OCI-LY7 (cell line): ENCODE results near the gene RASGRP2. TPM values are rescaled to one million over a fixed set of nuclear protein-coding genes. Genes with fewer than 3 reads are reported as not detected.

Source experiments
- BruUV-seq: library from RNA; stranded (reverse); fragments of 400-500 nt; replicated peaks from 2 replicates; lab custom pipeline; 2021; lab: Mats Ljungman, UMichigan
- CTCF ChIA-PET: fragments of 300-600 bp; sonication (Branson Sonifier 250); formaldehyde crosslinking; loops from one replicate; lab custom pipeline; 2022; ENCODE audit warnings: antibody characterized with exemption; ENCODE audit not compliant: unreplicated experiment; lab: Charles Lee
- POLR2A ChIA-PET: fragments of 300-600 bp; sonication (Branson Sonifier 250); formaldehyde crosslinking; loops from one replicate; lab custom pipeline; 2022; ENCODE audit warnings: antibody characterized with exemption; lab: Charles Lee
- DNase-seq: peaks from one replicate; pipeline ENCODE4 v3.0.0-alpha.2; 2015; ENCODE audit warnings: low spot score
- H2AFZ ChIP-seq: fragments of 200-600 bp; sonication (generic), shearing (Covaris generic); 2 replicates; pipeline ENCODE4 v1.6.1; 2014; ENCODE audit warnings: mild to moderate bottlenecking, antibody characterized with exemption, low read length, moderate library complexity
- H3K27ac ChIP-seq: fragments of 200-600 bp; sonication (generic); 2 replicates; pipeline ENCODE4 v1.5.1; 2014; ENCODE audit warnings: mixed run types, low read depth, mild to moderate bottlenecking, moderate library complexity, low read length, inconsistent platforms; ENCODE audit not compliant: poor library complexity, severe bottlenecking
- H3K36me3 ChIP-seq: fragments of 200-600 bp; sonication (generic); 2 replicates; pipeline ENCODE4 v1.6.1; 2014; ENCODE audit warnings: mild to moderate bottlenecking, antibody characterized with exemption, low read length, moderate library complexity, mixed read lengths; ENCODE audit not compliant: insufficient read depth
- H3K4me1 ChIP-seq: fragments of 200-600 bp; sonication (generic); 2 replicates; pipeline ENCODE4 v1.5.1; 2014; ENCODE audit warnings: mild to moderate bottlenecking, low read length; ENCODE audit not compliant: insufficient read depth, poor library complexity, severe bottlenecking
- H3K4me2 ChIP-seq: fragments of 200-600 bp; sonication (generic); 2 replicates; pipeline ENCODE4 v1.6.1; 2014; ENCODE audit warnings: mild to moderate bottlenecking, low read length
- H3K4me3 ChIP-seq: fragments of 200-600 bp; sonication (generic); 2 replicates; pipeline ENCODE4 v1.5.1; 2014; ENCODE audit warnings: mild to moderate bottlenecking, low read depth, low read length; ENCODE audit not compliant: poor library complexity, severe bottlenecking
- H3K79me2 ChIP-seq: fragments of 200-600 bp; sonication (generic); 2 replicates; pipeline ENCODE4 v1.6.1; 2016; ENCODE audit warnings: low read depth, mild to moderate bottlenecking, low read length, moderate library complexity, mixed read lengths; ENCODE audit not compliant: insufficient read depth
- H3K9me2 ChIP-seq: fragments of 200-600 bp; sonication (generic); 2 replicates; pipeline ENCODE4 v1.6.1; 2016; ENCODE audit warnings: mild to moderate bottlenecking, low read length, mixed read lengths; ENCODE audit not compliant: insufficient read depth
- H3K9me3 ChIP-seq: fragments of 200-600 bp; sonication (generic); 2 replicates; pipeline ENCODE4 v1.6.1; 2014; ENCODE audit warnings: mild to moderate bottlenecking, mixed run types, low read length, mixed read lengths
- H4K20me1 ChIP-seq: fragments of 200-600 bp; sonication (generic); 2 replicates; pipeline ENCODE4 v1.6.1; 2014; ENCODE audit warnings: mild to moderate bottlenecking, antibody characterized with exemption, low read length, moderate library complexity, mixed read lengths; ENCODE audit not compliant: insufficient read depth
- EZH2phosphoT487 ChIP-seq: fragments of 200-600 bp; sonication (generic); IDR thresholded peaks from 2 replicates; pipeline ENCODE4 v1.6.1; 2018; ENCODE audit warnings: low read depth, borderline replicate concordance, mild to moderate bottlenecking, mixed run types, antibody characterized with exemption, low read length, moderate library complexity, mixed read lengths
- intact Hi-C: fragments of 100-400 bp; cut with micrococcal nuclease; formaldehyde crosslinking; loops from one replicate; pipeline ENCODE4 v1.10.0; 2022; ENCODE audit not compliant: unreplicated experiment
- total RNA-seq, 2 experiments: library from RNA; depleted of rRNA in 1 of 2; stranded (reverse); fragments of >200 nt in 1 of 2; shearing (Covaris generic) in 1 of 2; gene quantifications; 2 replicates each; pipeline ENCODE4 v1.2.3, GENCODE V29; 2014 to 2022
- TF ChIP-seq, protein P1 (sequence below): fragments of 200-600 bp; sonication (generic); conservative IDR thresholded peaks from 2 replicates; pipeline ENCODE4 v1.5.1; 2014; ENCODE audit warnings: mild to moderate bottlenecking, antibody characterized with exemption, low read length, moderate library complexity, mixed read lengths

RASGRP2 gene
- total RNA-seq, 2 experiments from 2014 or later = 127 to 195 TPM

DNA sequence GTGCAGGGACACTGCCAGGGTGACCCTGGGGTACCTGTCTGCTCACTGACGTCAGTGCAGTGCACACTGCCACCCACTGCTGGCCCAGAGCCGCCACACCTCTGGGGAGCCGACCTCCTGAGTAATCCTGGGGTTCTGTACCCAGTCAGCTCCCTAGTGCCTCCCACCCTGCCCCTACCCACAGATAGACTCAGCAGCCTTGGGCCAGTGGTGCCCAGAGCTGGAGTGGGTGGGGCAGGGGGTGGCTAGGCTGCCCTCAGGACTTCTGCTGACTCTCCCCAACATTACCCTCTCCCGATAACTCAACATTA lies 26.7 kb downstream of the RASGRP2 start:
- no TSS peak for BruUV-seq
- H3K9me3 ChIP-seq = no peaks in the 10 kb centered on the region
- no peaks in the 10 kb centered on the region for H3K36me3 ChIP-seq
- no peak for TF ChIP-seq EZH2phosphoT487
- TF ChIP-seq, protein P1, sequence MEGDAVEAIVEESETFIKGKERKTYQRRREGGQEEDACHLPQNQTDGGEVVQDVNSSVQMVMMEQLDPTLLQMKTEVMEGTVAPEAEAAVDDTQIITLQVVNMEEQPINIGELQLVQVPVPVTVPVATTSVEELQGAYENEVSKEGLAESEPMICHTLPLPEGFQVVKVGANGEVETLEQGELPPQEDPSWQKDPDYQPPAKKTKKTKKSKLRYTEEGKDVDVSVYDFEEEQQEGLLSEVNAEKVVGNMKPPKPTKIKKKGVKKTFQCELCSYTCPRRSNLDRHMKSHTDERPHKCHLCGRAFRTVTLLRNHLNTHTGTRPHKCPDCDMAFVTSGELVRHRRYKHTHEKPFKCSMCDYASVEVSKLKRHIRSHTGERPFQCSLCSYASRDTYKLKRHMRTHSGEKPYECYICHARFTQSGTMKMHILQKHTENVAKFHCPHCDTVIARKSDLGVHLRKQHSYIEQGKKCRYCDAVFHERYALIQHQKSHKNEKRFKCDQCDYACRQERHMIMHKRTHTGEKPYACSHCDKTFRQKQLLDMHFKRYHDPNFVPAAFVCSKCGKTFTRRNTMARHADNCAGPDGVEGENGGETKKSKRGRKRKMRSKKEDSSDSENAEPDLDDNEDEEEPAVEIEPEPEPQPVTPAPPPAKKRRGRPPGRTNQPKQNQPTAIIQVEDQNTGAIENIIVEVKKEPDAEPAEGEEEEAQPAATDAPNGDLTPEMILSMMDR = 0 out of 2 replicates have a peak, but pooled peaks have one; percentile 20
- H3K79me2 ChIP-seq = no peaks in the 10 kb centered on the region
- ChIA-PET CTCF (no interaction called here), POLR2A (interaction anchor here (1.3 kb wide), 1 partner anchor 12 kb away, joined by 5 read pairs; no protein-coding TSS in a partner anchor)
- intact Hi-C loops = no loop called here
- peaks cover 4% of the 10 kb centered on the region for H3K4me1 ChIP-seq
- no peak overlapping the region for H2AFZ ChIP-seq
- no peaks in the 10 kb centered on the region for H4K20me1 ChIP-seq
- H3K4me3 ChIP-seq = no peak overlapping the region
- DNase-seq = no peak
- no peak overlapping the region for H3K4me2 ChIP-seq
- no peaks in the 10 kb centered on the region for H3K9me2 ChIP-seq
- H3K27ac ChIP-seq = no peak overlapping the region

DNA sequence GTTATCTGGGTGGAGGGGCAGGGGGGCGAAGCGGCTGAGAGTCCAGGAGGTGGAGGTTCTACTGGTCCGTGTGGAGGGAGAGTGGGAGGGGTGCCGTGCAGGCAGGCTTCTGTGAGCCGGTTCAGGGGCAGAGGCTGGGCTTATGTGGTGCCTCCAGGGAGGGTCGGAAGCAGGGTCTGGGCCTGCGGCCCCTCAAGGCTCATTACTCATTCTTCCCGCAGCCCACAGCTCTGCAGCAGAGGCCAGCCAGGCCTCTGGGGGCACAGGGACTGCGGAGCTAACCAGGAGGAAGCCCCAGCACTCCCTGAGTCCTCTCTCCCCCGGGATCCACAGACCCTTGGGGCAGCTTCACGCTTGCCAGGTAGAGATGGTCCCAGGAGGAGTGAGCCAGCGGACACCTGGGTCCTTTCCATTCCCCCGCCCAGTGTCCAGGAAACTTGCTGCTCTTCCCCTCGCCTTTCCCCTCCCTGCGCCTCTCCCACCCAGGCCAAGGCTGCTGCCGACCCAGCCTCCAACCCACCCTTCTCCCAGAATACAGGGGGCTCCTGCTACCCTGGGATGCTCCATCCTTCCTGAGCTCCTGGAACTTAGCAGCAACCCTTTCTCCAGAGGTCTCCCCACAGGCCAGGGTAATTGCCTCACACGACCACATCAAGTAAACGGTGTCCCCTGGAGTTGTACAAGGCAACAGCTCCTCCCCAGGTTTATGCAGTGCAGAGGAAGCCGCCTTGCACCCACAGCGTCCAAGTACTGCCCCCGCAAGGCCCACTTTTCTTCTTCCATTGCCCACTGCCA lies 27.3 kb downstream of the RASGRP2 start:
- H3K4me2 ChIP-seq = no peak overlapping the region
- H3K4me1 ChIP-seq = peaks cover 4% of the 10 kb centered on the region
- no peaks in the 10 kb centered on the region for H3K36me3 ChIP-seq
- no peaks in the 10 kb centered on the region for H3K79me2 ChIP-seq
- no peaks in the 10 kb centered on the region for H4K20me1 ChIP-seq
- intact Hi-C loops = no loop called here
- DNase-seq = no peak
- H3K27ac ChIP-seq = no peak overlapping the region
- POLR2A ChIA-PET = interaction anchor here (1.3 kb wide), 1 partner anchor 12 kb away, joined by 5 read pairs; no protein-coding TSS in a partner anchor
- no peak overlapping the region for H3K4me3 ChIP-seq
- H3K9me3 ChIP-seq = no peaks in the 10 kb centered on the region
- H2AFZ ChIP-seq = no peak overlapping the region
- no peaks in the 10 kb centered on the region for H3K9me2 ChIP-seq
- no peak for TF ChIP-seq EZH2phosphoT487
- TF ChIP-seq, protein P1 = no peak
- BruUV-seq = no TSS peak
- CTCF ChIA-PET = interaction anchor here (1.5 kb wide), 1 partner anchor 28 kb away, joined by 5 read pairs; no protein-coding TSS in a partner anchor
